ENCODE measurements around the gene DOK5. TPM values are rescaled to one million over a fixed set of nuclear protein-coding genes. Genes with fewer than 3 reads are reported as not detected.

Gene DOK5
- total and polyA plus RNA-seq, 12 donors: 0.51 to 21.1 (median 9.1) TPM

- Histone ChIP-seq H3K36me3 (no peaks in the 10 kb centered on the region), H3K27me3 (no peaks in the 10 kb centered on the region), H3K4me1 (peaks cover 0 to 6% (median 0%) of the 10 kb centered on the region in 9 donors), H3K9me3 (peaks cover 0 to 9% (median 0%) of the 10 kb centered on the region in 11 donors), H3K4me3 (no peak overlapping the region), H3K27ac (no peak overlapping the region)
- DNase-seq: no peak
- intact Hi-C loops (cut with DNase I): loop anchor here in 1 of 10 donors (10.0 kb wide), 1 partner anchor 239 kb away; no protein-coding TSS in a partner anchor
- no peak for ATAC-seq
- WGBS, 2 donors: 73 to 85% methylated on average over 1 of the region's 1 CpG
- no peak for TF ChIP-seq CTCF (IDR thresholded peaks at IDR 0.05)
Measured at GRCh38 chr20:54464003-54464402, 11.4 kb upstream of the DOK5 start.

GRCh38 chr20:54466127-54466526 is 9.3 kb upstream of the DOK5 start:
- no peak for ATAC-seq

GRCh38 chr20:54467622-54468021 is 7.8 kb upstream of the DOK5 start:
- H3K36me3 ChIP-seq: no peaks in the 10 kb centered on the region
- no peak for TF ChIP-seq CTCF (IDR thresholded peaks at IDR 0.05)
- no peak overlapping the region for H3K4me3 ChIP-seq
- H3K9me3 ChIP-seq: peaks cover 0 to under 1% (median 0%) of the 10 kb centered on the region in 11 donors
- H3K27ac ChIP-seq: no peak overlapping the region
- ATAC-seq (peak in 2 of 8 donors; percentile 33 to 48), DNase-seq (no peak)
- H3K4me1 ChIP-seq: peaks cover 0 to 13% (median 0%) of the 10 kb centered on the region in 9 donors
- intact Hi-C loops (cut with DNase I): loop anchor here in 1 of 10 donors (10.0 kb wide), 1 partner anchor 243 kb away; no protein-coding TSS in a partner anchor
- no peaks in the 10 kb centered on the region for H3K27me3 ChIP-seq
- 67 to 68% methylated on average over 2 of the region's 2 CpGs for WGBS, 2 donors

More at GRCh38 chr20:54466127-54466526, 9.3 kb upstream of the DOK5 start:
- H3K4me1 ChIP-seq: peaks cover 0 to 13% (median 0%) of the 10 kb centered on the region in 9 donors
- no peak for TF ChIP-seq CTCF (IDR thresholded peaks at IDR 0.05)
- no peaks in the 10 kb centered on the region for H3K27me3 ChIP-seq
- no peaks in the 10 kb centered on the region for H3K36me3 ChIP-seq
- H3K4me3 ChIP-seq: no peak overlapping the region
- WGBS, 2 donors: 88 to 89% methylated on average over 3 of the region's 3 CpGs
- no peak overlapping the region for H3K27ac ChIP-seq
- peaks cover 0 to 9% (median 0%) of the 10 kb centered on the region in 11 donors for H3K9me3 ChIP-seq
- DNase-seq: no peak
- intact Hi-C loops (cut with DNase I): loop anchor here in 1 of 10 donors (10.0 kb wide), 1 partner anchor 241 kb away; no protein-coding TSS in a partner anchor

- no peaks in the 10 kb centered on the region for H3K36me3 ChIP-seq
- DNase-seq (peak in 1 of 2 donors; percentile 27), ATAC-seq (peak in 5 of 8 donors; percentile 42 to 56 (median 45))
- no peaks in the 10 kb centered on the region for H3K9me3 ChIP-seq
- intact Hi-C loops (cut with DNase I): loop anchor here in 1 of 10 donors (10.0 kb wide), 1 partner anchor 243 kb away; no protein-coding TSS in a partner anchor
- H3K27me3 ChIP-seq: peaks cover 0 to under 1% (median 0%) of the 10 kb centered on the region in 7 donors
- 53 to 57% methylated on average over 3 of the region's 3 CpGs for WGBS, 2 donors
- TF ChIP-seq CTCF (IDR thresholded peaks at IDR 0.05): no peak
- no peak overlapping the region for H3K27ac ChIP-seq
- peaks cover 0 to 13% (median 0%) of the 10 kb centered on the region in 9 donors for H3K4me1 ChIP-seq
- no peak overlapping the region for H3K4me3 ChIP-seq
Measured at GRCh38 chr20:54468082-54468481, 7.3 kb upstream of the DOK5 start.
